Astrocyte of the hippocampus (primary cell): Measurements from ENCODE around the gene ARL13B.
"Not testable (repeated sequence)": the region's sequence is repeated elsewhere in the genome, so short reads cannot be mapped to it uniquely, and the experiment has no call there.

Experiments
- DNase-seq: peaks from one replicate; pipeline ENCODE4 v3.0.0; 2011; ENCODE audit warnings: low read depth, low spot score

The ARL13B gene

GRCh38 chr3:93979850-93980676 is at the start of gene ARL13B:
Gene ARL13B (plus strand): TSS chr3:93980155. CDS start chr3:93980424, 269 bp downstream.
- peak; percentile 99 for DNase-seq

GRCh38 chr3:93931597-93932229 is 48.2 kb upstream of the ARL13B start:
- DNase-seq = no peak

- no peak for DNase-seq
These were observed 45.4 kb upstream of the ARL13B start for GRCh38 chr3:93934366-93935046.

GRCh38 chr3:93936549-93936948 is 43.4 kb upstream of the ARL13B start:
- no peak for DNase-seq

- DNase-seq = not testable (repeated sequence)
These were observed 42.5 kb upstream of the ARL13B start for GRCh38 chr3:93937485-93937884.

- DNase-seq = not testable (repeated sequence)
These were observed 30.0 kb upstream of the ARL13B start for GRCh38 chr3:93949958-93950357.

GRCh38 chr3:93961026-93961425 is 18.9 kb upstream of the ARL13B start:
- no peak for DNase-seq

GRCh38 chr3:93961489-93961888 is 18.5 kb upstream of the ARL13B start:
- peak; percentile 29 for DNase-seq

GRCh38 chr3:93962798-93963197 is 17.2 kb upstream of the ARL13B start:
- no peak for DNase-seq

GRCh38 chr3:93965106-93965505 is 14.8 kb upstream of the ARL13B start:
- not testable (repeated sequence) for DNase-seq

GRCh38 chr3:93969443-93969842 is 10.5 kb upstream of the ARL13B start:
- peak; percentile 75 for DNase-seq

GRCh38 chr3:93969997-93970396 is 10.0 kb upstream of the ARL13B start:
- DNase-seq = no peak

- peak; percentile 88 for DNase-seq
These were observed 6.5 kb upstream of the ARL13B start, which contains the start of gene PROS1 for GRCh38 chr3:93973131-93974126. Gene PROS1 (minus strand): TSS chr3:93973896. CDS start chr3:93973749, 147 bp downstream.

GRCh38 chr3:93981649-93982048 is 1.7 kb downstream of the ARL13B start:
- no peak for DNase-seq

GRCh38 chr3:93983408-93983807 is 3.5 kb downstream of the ARL13B start:
- no peak for DNase-seq

- no peak for DNase-seq
These were observed 4.7 kb downstream of the ARL13B start for GRCh38 chr3:93984618-93985017.

GRCh38 chr3:93988283-93988682 is 8.3 kb downstream of the ARL13B start:
- peak; percentile 11 for DNase-seq

GRCh38 chr3:93988764-93989163 is 8.8 kb downstream of the ARL13B start:
- no peak for DNase-seq

- no peak for DNase-seq
These were observed 9.3 kb downstream of the ARL13B start for GRCh38 chr3:93989241-93989640.

- no peak for DNase-seq
These were observed 11.7 kb downstream of the ARL13B start for GRCh38 chr3:93991631-93992030.

- no peak for DNase-seq
These were observed 12.3 kb downstream of the ARL13B start for GRCh38 chr3:93992207-93992606.
